ENCODE measurements around the gene ADCY10.

GRCh38 chr1:167767761-167768160, 146.2 kb downstream of the ADCY10 start:
- no peak for TF ChIP-seq TAF1 (IDR thresholded peaks at IDR 0.05; ENCODE audit: borderline replicate concordance, insufficient read depth, low read length)
- no peak for TF ChIP-seq REST (IDR thresholded peaks at IDR 0.05; ENCODE audit: insufficient read depth in 1 of 2, low read depth in 2 of 2, low read length in 2 of 2)
- no peak for TF ChIP-seq POLR2AphosphoS5 (IDR thresholded peaks at IDR 0.05; ENCODE audit: low read depth, low read length)
- TF ChIP-seq FOXP2 (optimal IDR thresholded peaks at IDR 0.05; ENCODE audit: borderline replicate concordance, extremely low read depth, extremely low read length, insufficient read depth), result no peak
- TF ChIP-seq SIN3A (IDR thresholded peaks at IDR 0.05; ENCODE audit: borderline replicate concordance, insufficient read depth, low read length), result no peak
